HG02678 (cell line): Measurements from ENCODE around the gene PHACTR1.

ENCODE experiments used
- ATAC-seq: cut with Tn5 transposase; IDR thresholded peaks from one replicate; pipeline ENCODE4 v1.9.1; 2021; ENCODE audit warnings: mild to moderate bottlenecking, moderate library complexity; ENCODE audit not compliant: unreplicated experiment

The PHACTR1 gene

DNA sequence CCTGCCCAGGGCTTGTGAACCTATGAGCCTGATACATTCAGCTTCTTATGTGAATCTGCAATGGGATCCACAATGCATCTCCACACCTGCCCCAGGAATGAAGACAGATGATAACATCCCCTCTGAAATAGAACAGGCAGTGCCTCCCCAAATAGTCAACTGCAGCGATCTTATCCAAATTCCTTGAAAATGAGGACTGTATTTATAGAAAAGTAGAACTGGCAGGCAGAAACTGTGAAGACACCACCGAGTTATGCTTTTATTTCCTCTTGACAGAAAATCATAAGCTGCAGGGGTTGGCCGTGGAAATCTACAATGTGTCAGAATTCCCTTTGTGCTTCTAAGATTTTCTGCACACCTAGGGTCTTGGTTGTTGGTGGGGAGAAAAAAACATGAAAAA lies 341.5 kb downstream of the PHACTR1 start:
- ATAC-seq = no peak

GRCh38 chr6:13059026-13059425 lies 342.5 kb downstream of the PHACTR1 start:
- ATAC-seq = no peak

- ATAC-seq = no peak
Measured at GRCh38 chr6:13063300-13063918, 346.8 kb downstream of the PHACTR1 start.

DNA sequence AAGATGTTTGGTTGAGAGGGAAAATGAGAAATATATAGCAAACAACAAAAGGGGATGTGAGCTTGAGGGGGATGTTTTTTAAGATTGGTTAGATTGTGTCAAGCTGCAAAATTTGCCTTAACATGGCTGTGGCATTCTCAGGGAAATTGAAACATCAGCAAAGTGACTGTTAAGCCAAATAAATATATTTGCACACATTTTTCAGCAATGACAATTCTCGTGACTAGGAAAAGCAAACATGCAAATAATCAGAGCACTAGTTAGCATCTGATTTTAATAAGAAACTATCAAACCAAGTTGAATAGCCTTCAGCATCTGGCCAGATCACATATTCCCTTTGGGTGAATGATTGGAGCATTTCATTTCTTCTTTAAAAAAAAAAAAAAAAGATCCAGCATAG lies 349.0 kb downstream of the PHACTR1 start:
- ATAC-seq = no peak

DNA sequence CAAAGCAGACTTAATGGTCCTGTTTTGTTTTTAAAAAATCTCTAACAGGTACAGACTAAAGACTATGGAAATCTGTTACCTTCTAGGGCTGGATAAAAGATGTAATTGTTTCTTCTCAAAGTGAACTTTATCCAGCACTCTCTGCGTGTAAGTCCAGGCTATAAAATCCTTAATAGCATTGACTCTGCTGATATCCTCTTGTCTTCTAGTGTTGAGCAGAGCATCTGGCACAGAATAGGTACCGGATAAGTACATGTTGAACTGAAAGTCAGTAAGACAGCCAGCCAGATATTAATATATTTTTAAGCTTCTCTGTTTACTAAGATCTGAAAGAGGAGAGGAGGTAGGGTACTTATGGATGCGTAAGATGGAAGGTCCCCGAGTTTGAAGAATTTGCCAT lies 349.5 kb downstream of the PHACTR1 start:
- ATAC-seq = no peak

DNA sequence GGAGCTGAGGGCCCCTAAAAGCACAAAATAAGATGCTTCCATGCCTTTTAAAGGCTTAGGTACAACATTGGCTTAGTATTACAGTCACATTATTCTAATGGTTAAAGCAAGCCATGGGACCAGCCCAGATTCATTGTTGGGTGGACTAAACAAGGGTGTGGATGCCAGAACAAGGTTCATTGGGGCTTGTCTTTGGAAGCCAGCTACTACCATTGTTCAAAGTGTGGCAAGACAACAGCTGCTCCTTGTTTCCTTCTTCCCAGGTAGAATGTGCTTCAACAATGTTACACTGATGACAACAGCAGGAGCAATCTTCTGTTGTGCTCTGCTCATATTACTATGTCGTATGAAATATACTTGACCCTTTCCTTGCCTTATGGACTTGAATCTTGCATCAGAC lies 350.3 kb downstream of the PHACTR1 start:
- no peak for ATAC-seq

- no peak for ATAC-seq
Measured at GRCh38 chr6:13068586-13069210, 352.1 kb downstream of the PHACTR1 start.

DNA sequence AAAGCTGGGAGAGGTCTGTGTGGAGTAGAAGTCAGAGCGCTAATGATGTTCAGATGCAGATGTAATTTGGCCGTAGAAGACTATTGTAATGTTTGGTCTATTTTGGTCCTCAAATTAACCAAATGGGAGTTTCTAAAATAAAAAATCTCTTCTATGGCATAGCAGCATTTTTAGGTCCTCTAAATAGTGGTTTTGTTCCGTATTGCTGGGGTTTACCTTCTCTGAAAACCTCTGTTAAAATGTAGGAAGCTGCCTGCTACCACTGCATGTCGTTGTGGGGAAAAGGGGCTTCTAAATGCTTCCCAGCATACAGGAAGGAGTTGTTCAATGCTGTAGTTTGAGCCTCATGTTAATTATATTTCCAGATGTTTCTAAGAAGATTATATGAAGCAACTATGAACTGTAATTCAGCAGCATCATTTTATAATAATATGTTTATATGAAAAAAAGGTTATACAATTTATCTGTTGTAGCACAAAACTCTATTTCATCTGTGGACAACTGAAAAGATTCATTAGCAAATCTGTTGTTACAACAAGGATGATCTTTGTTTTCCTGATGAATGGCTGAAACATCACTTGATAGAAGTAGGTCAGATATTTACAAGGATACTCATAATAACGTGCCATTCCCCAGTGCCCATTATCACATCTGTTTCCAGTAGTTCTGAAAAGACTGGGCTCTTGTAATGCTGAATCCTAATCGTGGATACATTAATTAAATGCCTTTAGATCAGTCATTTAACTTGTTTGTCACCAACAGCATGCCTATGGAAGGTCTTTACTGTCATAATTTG lies 355.2 kb downstream of the PHACTR1 start:
- ATAC-seq = no peak

DNA sequence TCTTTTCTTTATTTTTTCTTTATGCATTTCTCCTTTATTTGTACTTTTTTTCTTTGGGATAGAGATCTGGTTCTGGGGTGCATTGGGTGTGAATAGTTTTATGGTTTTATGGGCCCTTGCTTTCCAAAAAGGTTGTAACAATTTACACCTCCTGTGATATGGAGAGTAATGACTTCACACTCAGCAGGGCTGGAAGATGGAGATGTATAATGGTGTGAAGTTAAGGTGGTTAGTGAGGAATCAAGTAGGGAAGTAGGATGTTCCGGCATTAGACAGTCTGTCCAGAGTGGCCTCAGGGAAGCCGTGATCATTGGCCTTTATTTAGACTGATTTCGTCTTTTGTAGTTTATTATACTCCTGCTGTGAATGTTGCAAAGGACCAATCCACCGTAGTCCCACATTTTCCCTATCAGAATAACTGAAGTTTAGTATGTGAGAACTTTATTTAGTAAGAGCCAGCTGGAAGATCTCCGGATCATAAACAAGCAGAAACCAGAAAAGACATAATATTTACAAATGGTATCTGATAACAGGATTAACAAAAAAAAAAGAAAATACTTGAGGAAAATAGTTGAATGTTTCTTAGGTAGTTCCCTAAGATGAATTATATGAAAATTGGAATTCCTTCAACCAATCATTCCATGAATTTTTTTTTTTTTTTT lies 356.2 kb downstream of the PHACTR1 start:
- no peak for ATAC-seq

DNA sequence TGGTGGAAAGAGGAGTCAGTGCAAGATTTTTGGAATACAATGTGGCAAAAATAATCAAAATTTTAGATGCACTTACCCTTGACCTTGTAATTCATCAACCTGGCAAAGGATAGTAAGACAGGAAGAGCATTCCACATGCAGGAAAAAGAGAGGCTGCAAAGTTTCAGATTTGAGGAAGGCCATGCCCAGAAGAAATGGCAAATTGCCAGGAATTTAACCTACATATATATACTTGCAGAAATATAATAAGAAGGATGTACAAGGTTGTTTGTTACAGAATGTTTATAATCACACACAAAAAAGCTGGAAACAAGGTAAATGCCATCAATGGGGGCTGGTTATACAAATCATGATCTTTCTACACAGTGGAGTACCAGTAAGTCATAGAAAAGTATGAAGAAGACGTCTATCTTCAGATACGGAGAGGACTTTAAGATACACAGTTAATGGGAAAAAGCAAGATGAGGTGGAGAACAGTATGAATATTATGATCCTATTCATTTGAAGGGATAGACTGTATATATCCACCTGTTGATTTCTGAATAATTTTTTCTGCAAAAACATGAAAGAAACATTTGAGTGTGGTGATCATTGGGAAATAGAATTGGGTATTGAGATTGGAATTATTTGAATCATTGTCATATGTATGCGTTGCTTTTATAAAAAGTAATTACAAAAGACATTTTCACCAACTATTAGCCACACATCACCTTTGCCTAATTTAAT lies 358.0 kb downstream of the PHACTR1 start:
- ATAC-seq = no peak

DNA sequence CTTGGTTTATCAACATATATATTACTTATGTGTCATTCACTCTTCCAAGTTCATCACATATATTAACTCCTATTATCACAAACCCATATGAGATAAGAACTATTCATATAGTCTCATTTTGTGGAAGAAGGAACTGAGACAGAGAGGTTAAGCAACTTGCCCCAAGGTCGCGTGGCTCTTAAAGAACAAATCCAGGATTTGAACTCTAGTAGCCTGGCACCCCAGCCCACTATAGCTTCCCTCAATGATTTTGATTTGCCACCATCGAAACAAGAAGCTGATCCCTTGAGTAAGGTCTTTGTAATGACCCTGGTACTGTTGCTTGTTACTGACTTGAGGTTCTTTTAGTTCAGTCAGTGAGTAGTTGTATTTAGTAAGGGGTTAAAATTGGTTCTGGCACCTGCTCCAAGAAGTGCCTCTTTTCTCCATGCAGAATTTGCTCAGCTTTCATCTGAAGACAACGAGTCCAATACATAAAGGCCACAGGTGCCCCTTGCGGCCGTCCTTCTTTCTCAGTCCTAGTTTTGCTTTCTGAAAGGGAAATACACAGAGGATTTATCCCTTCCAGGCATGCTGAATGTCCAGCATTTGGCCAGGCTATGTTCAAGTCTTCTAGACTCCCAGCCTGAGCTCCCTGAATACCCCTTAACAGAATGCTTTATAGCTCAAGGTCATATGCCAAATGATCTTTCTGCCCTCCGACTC lies 358.7 kb downstream of the PHACTR1 start:
- ATAC-seq = no peak

GRCh38 chr6:13076575-13076974 lies 360.0 kb downstream of the PHACTR1 start:
- no peak for ATAC-seq

- ATAC-seq = no peak
Measured at GRCh38 chr6:13077117-13077516, 360.6 kb downstream of the PHACTR1 start.

GRCh38 chr6:13079096-13079723 lies 362.6 kb downstream of the PHACTR1 start:
- no peak for ATAC-seq

GRCh38 chr6:13080462-13081188 lies 364.1 kb downstream of the PHACTR1 start:
- ATAC-seq = no peak

DNA sequence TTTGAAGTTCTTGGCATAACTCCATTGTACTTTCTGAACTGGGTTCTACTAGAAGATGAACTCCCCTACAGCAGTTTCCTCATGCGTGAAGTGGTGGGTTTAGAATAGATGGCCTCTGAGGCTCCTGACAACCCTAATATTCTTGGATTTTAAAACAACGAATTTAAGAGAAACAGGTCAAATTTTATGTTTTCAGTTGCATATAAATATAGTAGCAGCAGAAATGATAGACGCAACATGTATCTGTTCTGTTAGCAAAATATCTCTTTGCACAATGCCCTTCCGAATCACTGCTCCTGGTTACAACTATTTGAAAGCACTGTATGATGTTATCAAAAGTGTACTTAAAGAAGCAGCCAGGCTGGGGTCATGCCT lies 364.6 kb downstream of the PHACTR1 start:
- no peak for ATAC-seq

- no peak for ATAC-seq
Measured at GRCh38 chr6:13089296-13089994, 372.9 kb downstream of the PHACTR1 start.

GRCh38 chr6:13091192-13091591 lies 374.6 kb downstream of the PHACTR1 start:
- no peak for ATAC-seq
